ENCODE measurements around the gene STARD10. TPM values are rescaled to one million over a fixed set of nuclear protein-coding genes. Genes with fewer than 3 reads are reported as not detected.

STARD10 gene
- total and polyA plus RNA-seq, 9 of the 15 experiments (the other 6 are each of a cell fraction or from before 2014, with no cell fraction given) = 0.15 to 52.9 (median 32.3) TPM

DNA sequence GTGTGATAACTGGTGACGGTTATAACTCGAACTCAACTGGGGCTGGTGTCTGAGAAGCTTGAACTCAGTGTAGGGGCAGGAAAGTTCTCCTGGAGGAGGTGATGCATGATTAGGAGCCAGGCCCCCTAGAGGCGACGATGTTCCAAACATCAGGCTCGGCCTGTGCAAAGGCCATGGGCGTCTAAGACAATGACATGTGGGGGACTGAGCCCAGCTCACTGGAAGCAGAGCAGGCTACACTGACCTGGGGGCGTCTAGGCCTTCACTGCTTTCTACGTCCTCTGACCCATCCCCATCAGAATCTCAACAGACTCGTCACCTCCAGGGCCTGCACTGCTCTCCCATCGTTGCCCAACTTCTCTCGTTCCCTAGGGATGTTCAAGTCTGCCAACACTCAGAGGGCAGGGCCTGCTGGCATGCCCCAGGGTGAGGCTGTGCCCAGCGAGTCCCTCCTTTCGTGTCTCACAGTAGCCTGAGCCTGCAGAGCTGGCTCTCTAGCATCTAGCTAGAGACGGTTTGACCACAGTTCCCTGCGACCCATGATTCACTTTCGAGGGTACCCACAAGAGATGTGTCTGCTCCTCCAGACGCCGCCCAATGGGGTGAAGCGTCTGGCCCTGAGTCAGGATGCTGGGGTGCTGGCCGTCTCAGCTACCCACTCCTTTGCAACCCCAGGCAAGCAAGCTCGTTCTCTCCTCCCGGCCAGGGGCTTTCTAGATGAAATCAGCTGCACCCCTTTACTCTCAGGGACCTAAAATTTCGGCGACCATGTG lies 19.3 kb upstream of the STARD10 start (continued):
- TF ChIP-seq LARP7 (IDR thresholded peaks at IDR 0.05) (no peak), ZNF408 (CRISPR knock-in tag; IDR thresholded peaks at IDR 0.05; ENCODE audit: low read depth) (no peak), ZKSCAN8 (CRISPR knock-in tag; IDR thresholded peaks at IDR 0.05) (no peak), PHF20 (IDR thresholded peaks at IDR 0.05; ENCODE audit: partially characterized antibody) (no peak), CBFB (CRISPR knock-in tag; IDR thresholded peaks at IDR 0.05) (peak; percentile 83; the same call in 1 of the 2 replicates), TFAM (CRISPR knock-in tag; conservative IDR thresholded peaks at IDR 0.05) (no peak), ZNF707 (CRISPR knock-in tag; conservative IDR thresholded peaks at IDR 0.05) (no peak), HDGF (IDR thresholded peaks at IDR 0.05) (no peak), HNRNPK (IDR thresholded peaks at IDR 0.05; ENCODE audit: low read depth, low read length, poor library complexity, severe bottlenecking) (no peak), RFX7 (CRISPR knock-in tag; IDR thresholded peaks at IDR 0.05) (no peak), FUS (optimal IDR thresholded peaks at IDR 0.05; ENCODE audit: low read depth, low read length) (no peak), MYNN (IDR thresholded peaks at IDR 0.05) (no peak), MYNN (CRISPR knock-in tag; IDR thresholded peaks at IDR 0.05) (no peak), POLR2AphosphoS5 (IDR thresholded peaks at IDR 0.05; ENCODE audit: control insufficient read depth, insufficient read depth, low read depth, low read length) (no peak)
- TF ChIP-seq, protein P1, sequence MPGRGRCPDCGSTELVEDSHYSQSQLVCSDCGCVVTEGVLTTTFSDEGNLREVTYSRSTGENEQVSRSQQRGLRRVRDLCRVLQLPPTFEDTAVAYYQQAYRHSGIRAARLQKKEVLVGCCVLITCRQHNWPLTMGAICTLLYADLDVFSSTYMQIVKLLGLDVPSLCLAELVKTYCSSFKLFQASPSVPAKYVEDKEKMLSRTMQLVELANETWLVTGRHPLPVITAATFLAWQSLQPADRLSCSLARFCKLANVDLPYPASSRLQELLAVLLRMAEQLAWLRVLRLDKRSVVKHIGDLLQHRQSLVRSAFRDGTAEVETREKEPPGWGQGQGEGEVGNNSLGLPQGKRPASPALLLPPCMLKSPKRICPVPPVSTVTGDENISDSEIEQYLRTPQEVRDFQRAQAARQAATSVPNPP (IDR thresholded peaks at IDR 0.05; ENCODE audit: borderline replicate concordance, insufficient read depth, insufficient read length) = no peak
- TF ChIP-seq, protein P2, sequence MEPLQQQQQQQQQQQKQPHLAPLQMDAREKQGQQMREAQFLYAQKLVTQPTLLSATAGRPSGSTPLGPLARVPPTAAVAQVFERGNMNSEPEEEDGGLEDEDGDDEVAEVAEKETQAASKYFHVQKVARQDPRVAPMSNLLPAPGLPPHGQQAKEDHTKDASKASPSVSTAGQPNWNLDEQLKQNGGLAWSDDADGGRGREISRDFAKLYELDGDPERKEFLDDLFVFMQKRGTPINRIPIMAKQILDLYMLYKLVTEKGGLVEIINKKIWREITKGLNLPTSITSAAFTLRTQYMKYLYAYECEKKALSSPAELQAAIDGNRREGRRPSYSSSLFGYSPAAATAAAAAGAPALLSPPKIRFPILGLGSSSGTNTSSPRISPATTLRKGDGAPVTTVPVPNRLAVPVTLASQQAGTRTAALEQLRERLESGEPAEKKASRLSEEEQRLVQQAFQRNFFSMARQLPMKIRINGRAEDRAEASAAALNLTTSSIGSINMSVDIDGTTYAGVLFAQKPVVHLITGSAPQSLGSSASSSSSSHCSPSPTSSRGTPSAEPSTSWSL (CRISPR knock-in tag; IDR thresholded peaks at IDR 0.05; ENCODE audit: borderline replicate concordance) = no peak
- TF ChIP-seq, protein P3, sequence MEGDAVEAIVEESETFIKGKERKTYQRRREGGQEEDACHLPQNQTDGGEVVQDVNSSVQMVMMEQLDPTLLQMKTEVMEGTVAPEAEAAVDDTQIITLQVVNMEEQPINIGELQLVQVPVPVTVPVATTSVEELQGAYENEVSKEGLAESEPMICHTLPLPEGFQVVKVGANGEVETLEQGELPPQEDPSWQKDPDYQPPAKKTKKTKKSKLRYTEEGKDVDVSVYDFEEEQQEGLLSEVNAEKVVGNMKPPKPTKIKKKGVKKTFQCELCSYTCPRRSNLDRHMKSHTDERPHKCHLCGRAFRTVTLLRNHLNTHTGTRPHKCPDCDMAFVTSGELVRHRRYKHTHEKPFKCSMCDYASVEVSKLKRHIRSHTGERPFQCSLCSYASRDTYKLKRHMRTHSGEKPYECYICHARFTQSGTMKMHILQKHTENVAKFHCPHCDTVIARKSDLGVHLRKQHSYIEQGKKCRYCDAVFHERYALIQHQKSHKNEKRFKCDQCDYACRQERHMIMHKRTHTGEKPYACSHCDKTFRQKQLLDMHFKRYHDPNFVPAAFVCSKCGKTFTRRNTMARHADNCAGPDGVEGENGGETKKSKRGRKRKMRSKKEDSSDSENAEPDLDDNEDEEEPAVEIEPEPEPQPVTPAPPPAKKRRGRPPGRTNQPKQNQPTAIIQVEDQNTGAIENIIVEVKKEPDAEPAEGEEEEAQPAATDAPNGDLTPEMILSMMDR (IDR thresholded peaks at IDR 0.05 in 2 of 3, conservative IDR thresholded peaks at IDR 0.05 in 1 of 3; ENCODE audit: insufficient read depth in 2 of 3, low read depth in 1 of 3, low read length in 3 of 3) = peak; percentile 61 to 88 (median 71); a peak in 5 of 6 replicates
- TF ChIP-seq, protein P4, sequence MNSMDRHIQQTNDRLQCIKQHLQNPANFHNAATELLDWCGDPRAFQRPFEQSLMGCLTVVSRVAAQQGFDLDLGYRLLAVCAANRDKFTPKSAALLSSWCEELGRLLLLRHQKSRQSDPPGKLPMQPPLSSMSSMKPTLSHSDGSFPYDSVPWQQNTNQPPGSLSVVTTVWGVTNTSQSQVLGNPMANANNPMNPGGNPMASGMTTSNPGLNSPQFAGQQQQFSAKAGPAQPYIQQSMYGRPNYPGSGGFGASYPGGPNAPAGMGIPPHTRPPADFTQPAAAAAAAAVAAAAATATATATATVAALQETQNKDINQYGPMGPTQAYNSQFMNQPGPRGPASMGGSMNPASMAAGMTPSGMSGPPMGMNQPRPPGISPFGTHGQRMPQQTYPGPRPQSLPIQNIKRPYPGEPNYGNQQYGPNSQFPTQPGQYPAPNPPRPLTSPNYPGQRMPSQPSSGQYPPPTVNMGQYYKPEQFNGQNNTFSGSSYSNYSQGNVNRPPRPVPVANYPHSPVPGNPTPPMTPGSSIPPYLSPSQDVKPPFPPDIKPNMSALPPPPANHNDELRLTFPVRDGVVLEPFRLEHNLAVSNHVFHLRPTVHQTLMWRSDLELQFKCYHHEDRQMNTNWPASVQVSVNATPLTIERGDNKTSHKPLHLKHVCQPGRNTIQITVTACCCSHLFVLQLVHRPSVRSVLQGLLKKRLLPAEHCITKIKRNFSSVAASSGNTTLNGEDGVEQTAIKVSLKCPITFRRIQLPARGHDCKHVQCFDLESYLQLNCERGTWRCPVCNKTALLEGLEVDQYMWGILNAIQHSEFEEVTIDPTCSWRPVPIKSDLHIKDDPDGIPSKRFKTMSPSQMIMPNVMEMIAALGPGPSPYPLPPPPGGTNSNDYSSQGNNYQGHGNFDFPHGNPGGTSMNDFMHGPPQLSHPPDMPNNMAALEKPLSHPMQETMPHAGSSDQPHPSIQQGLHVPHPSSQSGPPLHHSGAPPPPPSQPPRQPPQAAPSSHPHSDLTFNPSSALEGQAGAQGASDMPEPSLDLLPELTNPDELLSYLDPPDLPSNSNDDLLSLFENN (IDR thresholded peaks at IDR 0.05; ENCODE audit: low read depth in 2 of 2, low read length in 2 of 2) = no peak
- TF ChIP-seq, protein P5, sequence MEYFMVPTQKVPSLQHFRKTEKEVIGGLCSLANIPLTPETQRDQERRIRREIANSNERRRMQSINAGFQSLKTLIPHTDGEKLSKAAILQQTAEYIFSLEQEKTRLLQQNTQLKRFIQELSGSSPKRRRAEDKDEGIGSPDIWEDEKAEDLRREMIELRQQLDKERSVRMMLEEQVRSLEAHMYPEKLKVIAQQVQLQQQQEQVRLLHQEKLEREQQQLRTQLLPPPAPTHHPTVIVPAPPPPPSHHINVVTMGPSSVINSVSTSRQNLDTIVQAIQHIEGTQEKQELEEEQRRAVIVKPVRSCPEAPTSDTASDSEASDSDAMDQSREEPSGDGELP (CRISPR knock-in tag; IDR thresholded peaks at IDR 0.05; ENCODE audit: borderline replicate concordance) = peak; percentile 46; the same call in 1 of the 2 replicates

All from K562 (cell line).